Measurements from ENCODE around the gene AIFM2.

DNA sequence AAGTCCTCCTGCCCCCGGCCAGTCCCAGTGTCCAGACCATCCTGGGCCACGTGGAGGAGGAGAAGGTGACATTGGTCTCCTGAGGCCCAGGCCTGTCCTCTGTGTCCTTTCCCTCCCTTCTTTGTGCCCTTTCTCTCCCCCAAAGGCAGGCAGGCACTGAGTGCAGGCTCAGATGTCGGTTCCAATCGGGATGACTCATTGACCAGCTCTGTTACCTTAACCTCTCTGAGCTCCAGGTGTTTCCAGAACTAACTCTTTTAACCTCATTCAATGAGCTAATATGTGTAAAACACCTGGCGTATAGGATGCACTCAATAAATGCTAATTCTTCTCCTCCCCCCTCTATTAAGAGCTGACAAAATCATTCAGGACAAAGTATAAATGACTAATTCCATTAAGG, 54.3 kb downstream of the AIFM2 start:
- TF ChIP-seq, protein P1, sequence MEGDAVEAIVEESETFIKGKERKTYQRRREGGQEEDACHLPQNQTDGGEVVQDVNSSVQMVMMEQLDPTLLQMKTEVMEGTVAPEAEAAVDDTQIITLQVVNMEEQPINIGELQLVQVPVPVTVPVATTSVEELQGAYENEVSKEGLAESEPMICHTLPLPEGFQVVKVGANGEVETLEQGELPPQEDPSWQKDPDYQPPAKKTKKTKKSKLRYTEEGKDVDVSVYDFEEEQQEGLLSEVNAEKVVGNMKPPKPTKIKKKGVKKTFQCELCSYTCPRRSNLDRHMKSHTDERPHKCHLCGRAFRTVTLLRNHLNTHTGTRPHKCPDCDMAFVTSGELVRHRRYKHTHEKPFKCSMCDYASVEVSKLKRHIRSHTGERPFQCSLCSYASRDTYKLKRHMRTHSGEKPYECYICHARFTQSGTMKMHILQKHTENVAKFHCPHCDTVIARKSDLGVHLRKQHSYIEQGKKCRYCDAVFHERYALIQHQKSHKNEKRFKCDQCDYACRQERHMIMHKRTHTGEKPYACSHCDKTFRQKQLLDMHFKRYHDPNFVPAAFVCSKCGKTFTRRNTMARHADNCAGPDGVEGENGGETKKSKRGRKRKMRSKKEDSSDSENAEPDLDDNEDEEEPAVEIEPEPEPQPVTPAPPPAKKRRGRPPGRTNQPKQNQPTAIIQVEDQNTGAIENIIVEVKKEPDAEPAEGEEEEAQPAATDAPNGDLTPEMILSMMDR (IDR thresholded peaks at IDR 0.05; ENCODE audit: low read depth, low read length, poor library complexity, severe bottlenecking): no peak
- TF ChIP-seq EZH2phosphoT487 (IDR thresholded peaks at IDR 0.05; ENCODE audit: borderline replicate concordance, low read length): no peak

Measured in DOHH2 (cell line).